Naive B cell (primary cell): ENCODE measurements around the gene ERRFI1. TPM values are rescaled to one million over a fixed set of nuclear protein-coding genes. Genes with fewer than 3 reads are reported as not detected.
A peak's percentile ranks its signal among the peaks of the same experiment; 100 is the strongest.
"Not testable (repeated sequence)": the region's sequence is repeated elsewhere in the genome, so short reads cannot be mapped to it uniquely, and the experiment has no call there.

Experiments
- ATAC-seq, 2 donors: fragments of 150-1000 bp; cut with Tn5 transposase; 2 replicates each; pipeline ENCODE4 v1.10.0; 2021; ENCODE audit warnings: low read depth in 2 of 2, mild to moderate bottlenecking in 2 of 2, moderate library complexity in 2 of 2
- DNase-seq: peaks from one replicate; pipeline ENCODE4 v3.0.0; 2022
- H3K27ac Mint-ChIP-seq, 6 donors: one replicate each; pipeline ENCODE4 v1.8.0; 2020 to 2022; ENCODE audit warnings: mild to moderate bottlenecking in 6 of 6, mixed read lengths in 6 of 6, moderate library complexity in 5 of 6, inconsistent platforms in 2 of 6
- H3K27me3 Mint-ChIP-seq, 3 donors: one replicate each; pipeline ENCODE4 v1.8.0; 2021 to 2022; ENCODE audit warnings: mixed read lengths in 3 of 3, mild to moderate bottlenecking in 1 of 3
- H3K36me3 Mint-ChIP-seq, 2 donors: one replicate each; pipeline ENCODE4 v1.8.0; 2020 to 2022; ENCODE audit warnings: mixed read lengths in 2 of 2, inconsistent platforms in 1 of 2, mild to moderate bottlenecking in 1 of 2
- H3K4me1 Mint-ChIP-seq, 3 donors: one replicate each; pipeline ENCODE4 v1.8.0; 2020 to 2022; ENCODE audit warnings: mixed read lengths in 3 of 3, inconsistent platforms in 1 of 3, mild to moderate bottlenecking in 1 of 3, moderate library complexity in 1 of 3
- H3K4me3 Mint-ChIP-seq, 8 donors: one replicate each; pipeline ENCODE4 v1.8.0; 2020 to 2022; ENCODE audit warnings: mild to moderate bottlenecking in 8 of 8, mixed read lengths in 8 of 8, moderate library complexity in 8 of 8, inconsistent platforms in 2 of 8
- H3K9me3 Mint-ChIP-seq, 7 donors: one replicate each; pipeline ENCODE4 v1.8.0; 2020 to 2022; ENCODE audit warnings: mixed read lengths in 7 of 7, mild to moderate bottlenecking in 5 of 7, inconsistent platforms in 2 of 7, moderate library complexity in 1 of 7
- polyA plus RNA-seq, 6 donors: library from polyadenylated mRNA; unstranded; fragments of 300-500 nt; fragmentation: Illumina TruSeq; gene quantifications; one replicate each; pipeline ENCODE4 v1.2.3, GENCODE V29; 2021; ENCODE audit warnings: low read depth in 6 of 6

Gene ERRFI1
- polyA plus RNA-seq, 6 donors from 2014 or later, result 0.08 to 1.6 (median 0.77) TPM; not detected in 1

GRCh38 chr1:8057779-8058178 lies 31.7 kb upstream of the ERRFI1 start:
- H3K36me3 Mint-ChIP-seq, H3K27ac Mint-ChIP-seq, H3K4me1 Mint-ChIP-seq, DNase-seq, ATAC-seq, H3K9me3 Mint-ChIP-seq: not testable (repeated sequence)
- peaks cover 37 to 58% (median 47%) of the 10 kb centered on the region in 3 donors for H3K27me3 Mint-ChIP-seq
- H3K4me3 Mint-ChIP-seq, result peak overlapping the region in 1 of 8 donors; percentile 60

- no peak overlapping the region for H3K4me3 Mint-ChIP-seq
- peaks cover 42 to 58% (median 44%) of the 10 kb centered on the region in 3 donors for H3K27me3 Mint-ChIP-seq
- ATAC-seq (no peak), DNase-seq (no peak)
- no peak overlapping the region for H3K27ac Mint-ChIP-seq
- H3K4me1 Mint-ChIP-seq, result no peaks in the 10 kb centered on the region
- H3K9me3 Mint-ChIP-seq, result no peaks in the 10 kb centered on the region
- no peaks in the 10 kb centered on the region for H3K36me3 Mint-ChIP-seq
Measured at GRCh38 chr1:8055973-8056372, 29.9 kb upstream of the ERRFI1 start.

- H3K27ac Mint-ChIP-seq, result no peak overlapping the region
- ATAC-seq, result no peak
Measured at GRCh38 chr1:8053878-8054567, 27.9 kb upstream of the ERRFI1 start.

DNA sequence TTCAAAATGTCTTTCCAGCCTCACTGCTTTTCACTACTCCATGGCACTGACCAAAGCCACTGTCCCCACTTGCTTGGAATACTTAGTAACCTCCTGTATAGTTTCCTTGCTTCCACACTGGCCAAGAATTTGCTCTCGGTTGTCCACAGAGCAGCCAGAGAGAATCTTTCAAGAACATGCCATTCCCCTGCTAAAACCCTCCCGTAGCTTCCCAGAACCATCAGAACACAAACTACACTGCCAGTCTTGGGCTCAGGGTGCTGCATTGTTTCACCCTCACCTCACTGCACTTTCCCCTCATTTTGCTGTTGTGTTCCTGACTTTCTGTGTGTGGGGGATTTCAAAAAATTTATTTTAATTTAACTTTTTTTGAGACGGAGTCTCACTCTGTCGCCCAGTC lies 25.5 kb upstream of the ERRFI1 start:
- H3K27ac Mint-ChIP-seq, result no peak overlapping the region
- no peak overlapping the region for H3K4me3 Mint-ChIP-seq
- no peak for ATAC-seq
- no peaks in the 10 kb centered on the region for H3K4me1 Mint-ChIP-seq
- H3K27me3 Mint-ChIP-seq, result peaks cover 29 to 33% (median 32%) of the 10 kb centered on the region in 3 donors
- DNase-seq, result no peak
- H3K9me3 Mint-ChIP-seq, result peaks cover 0 to 2% (median 0%) of the 10 kb centered on the region in 7 donors
- H3K36me3 Mint-ChIP-seq, result no peaks in the 10 kb centered on the region

More at GRCh38 chr1:8053878-8054567, 27.9 kb upstream of the ERRFI1 start:
- H3K4me1 Mint-ChIP-seq, result no peaks in the 10 kb centered on the region
- H3K27me3 Mint-ChIP-seq, result peaks cover 35 to 49% (median 35%) of the 10 kb centered on the region in 3 donors
- no peak for DNase-seq
- H3K36me3 Mint-ChIP-seq, result no peaks in the 10 kb centered on the region
- H3K4me3 Mint-ChIP-seq, result no peak overlapping the region
- peaks cover 0 to 2% (median 0%) of the 10 kb centered on the region in 7 donors for H3K9me3 Mint-ChIP-seq

DNA sequence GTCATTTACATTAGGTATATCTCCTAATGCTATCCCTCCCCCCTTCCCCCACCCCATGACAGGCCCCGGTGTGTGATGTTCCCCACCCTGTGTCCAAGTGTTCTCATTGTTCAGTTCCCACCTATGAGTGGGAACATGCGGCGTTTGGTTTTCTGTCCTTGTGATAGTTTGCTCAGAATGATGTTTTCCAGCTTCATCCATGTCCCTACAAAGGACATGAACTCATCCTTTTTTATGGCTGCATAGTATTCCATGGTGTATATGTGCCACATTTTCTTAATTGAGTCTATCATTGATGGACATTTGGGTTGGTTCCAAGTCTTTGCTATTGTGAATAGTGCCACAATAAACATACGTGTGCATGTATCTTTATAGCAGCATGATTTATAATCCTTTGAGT lies 23.1 kb upstream of the ERRFI1 start:
- H3K4me1 Mint-ChIP-seq, ATAC-seq, H3K36me3 Mint-ChIP-seq, DNase-seq, H3K9me3 Mint-ChIP-seq, H3K27ac Mint-ChIP-seq, H3K4me3 Mint-ChIP-seq: not testable (repeated sequence)
- peaks cover 20 to 32% (median 24%) of the 10 kb centered on the region in 3 donors for H3K27me3 Mint-ChIP-seq

DNA sequence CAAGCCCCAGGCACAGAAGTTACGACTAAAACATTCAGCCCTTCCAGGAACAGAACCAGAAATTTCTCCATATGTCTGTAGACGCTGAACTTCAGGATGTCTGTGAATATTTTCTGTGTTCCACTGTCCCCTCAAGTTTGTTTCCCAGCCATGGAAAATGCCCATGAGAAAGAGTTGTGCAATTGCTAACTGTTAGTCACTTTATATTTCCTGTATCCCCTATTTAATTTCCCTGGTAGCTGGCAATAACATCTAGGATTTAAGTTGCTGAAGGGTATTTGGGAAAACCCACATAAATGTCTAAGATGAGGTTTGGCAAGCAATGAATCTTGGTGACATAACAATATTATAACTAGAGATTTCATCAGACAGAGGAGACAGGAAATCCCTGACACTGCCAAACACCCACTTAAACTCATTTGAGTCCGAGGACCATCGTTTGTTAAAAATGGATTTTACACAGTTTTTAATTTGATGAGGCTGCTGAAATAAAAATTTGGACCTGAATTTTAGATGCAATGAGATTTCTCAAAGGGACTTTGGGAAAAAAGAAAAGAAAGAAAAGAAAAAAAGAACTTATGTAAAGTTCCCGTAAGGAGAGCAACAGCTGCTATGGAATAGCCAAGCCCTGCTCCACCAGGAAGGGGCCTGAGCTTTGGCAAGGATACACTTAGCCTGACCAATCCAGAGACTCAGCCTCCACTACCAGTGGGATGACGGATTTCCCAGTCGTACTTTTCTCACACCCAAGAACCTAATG lies 21.8 kb upstream of the ERRFI1 start:
- Mint-ChIP-seq H3K4me1 (no peaks in the 10 kb centered on the region), H3K27me3 (peaks cover 8 to 30% (median 17%) of the 10 kb centered on the region in 3 donors), H3K9me3 (peaks cover 0 to 7% (median 4%) of the 10 kb centered on the region in 7 donors), H3K4me3 (no peak overlapping the region), H3K36me3 (no peaks in the 10 kb centered on the region), H3K27ac (no peak overlapping the region)
- DNase-seq, result no peak
- no peak for ATAC-seq

GRCh38 chr1:8047112-8047511 lies 21.0 kb upstream of the ERRFI1 start:
- Mint-ChIP-seq H3K27me3 (peaks cover 12 to 35% (median 17%) of the 10 kb centered on the region in 3 donors), H3K27ac (no peak overlapping the region), H3K9me3 (peaks cover 2 to 11% (median 7%) of the 10 kb centered on the region in 7 donors), H3K4me3 (no peak overlapping the region), H3K4me1 (no peaks in the 10 kb centered on the region), H3K36me3 (peaks cover 0 to 4% of the 10 kb centered on the region in 2 donors)
- DNase-seq (no peak), ATAC-seq (no peak)

- ATAC-seq (no peak), DNase-seq (no peak)
- Mint-ChIP-seq H3K9me3 (peaks cover 4 to 18% (median 14%) of the 10 kb centered on the region in 7 donors), H3K4me1 (no peaks in the 10 kb centered on the region), H3K4me3 (no peak overlapping the region), H3K36me3 (peaks cover 0 to 10% of the 10 kb centered on the region in 2 donors), H3K27me3 (peaks cover 14 to 37% (median 14%) of the 10 kb centered on the region in 3 donors), H3K27ac (no peak overlapping the region)
Measured at GRCh38 chr1:8046391-8046790, 20.3 kb upstream of the ERRFI1 start.

DNA sequence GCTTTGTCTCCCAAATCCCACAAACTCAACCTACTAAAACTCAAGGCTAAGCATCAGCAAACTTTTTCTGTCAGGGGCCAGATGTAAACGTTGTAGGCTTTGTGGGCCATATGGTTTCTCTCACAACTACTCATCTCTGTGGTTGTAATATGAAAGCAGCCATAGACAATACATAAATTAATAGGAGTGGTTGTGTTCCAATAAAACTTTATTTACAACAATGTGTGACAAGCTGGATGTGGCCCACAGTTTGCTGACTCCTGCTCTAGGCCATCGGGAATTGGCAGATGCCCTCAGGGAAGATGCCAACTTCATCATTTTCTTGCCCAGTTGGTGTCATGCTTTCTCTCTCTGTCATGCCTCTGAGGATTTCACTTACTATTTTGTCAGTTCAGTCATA lies 17.5 kb upstream of the ERRFI1 start:
- DNase-seq, result no peak

DNA sequence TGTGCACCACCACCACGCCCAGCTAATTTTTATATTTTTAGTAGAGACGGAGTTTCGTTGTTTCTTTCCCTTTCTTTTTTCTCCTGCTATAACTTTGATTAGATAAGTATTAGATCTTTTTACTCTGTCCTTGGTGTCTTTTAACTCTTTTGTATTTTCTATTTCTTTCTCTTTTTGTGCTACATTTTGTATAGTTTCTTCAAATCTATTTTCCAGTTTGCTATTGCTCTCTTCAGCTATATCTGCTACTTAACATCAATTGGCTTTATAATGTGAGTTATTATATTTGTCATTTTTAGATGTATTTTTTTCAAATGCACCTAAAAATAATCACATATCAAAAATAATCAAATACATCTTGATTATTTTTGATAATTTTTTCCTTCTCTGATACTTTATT lies 16.0 kb upstream of the ERRFI1 start:
- H3K4me1 Mint-ChIP-seq, result no peaks in the 10 kb centered on the region
- peaks cover 11 to 40% (median 19%) of the 10 kb centered on the region in 3 donors for H3K27me3 Mint-ChIP-seq
- H3K9me3 Mint-ChIP-seq, result peaks cover 4 to 23% (median 13%) of the 10 kb centered on the region in 7 donors
- H3K27ac Mint-ChIP-seq, result no peak overlapping the region
- H3K4me3 Mint-ChIP-seq, result peak overlapping the region in 1 of 8 donors; percentile 1
- DNase-seq (no peak), ATAC-seq (no peak)
- H3K36me3 Mint-ChIP-seq, result peaks cover 0 to 18% of the 10 kb centered on the region in 2 donors

More for the DNA sequence above, 17.5 kb upstream of the ERRFI1 start:
- ATAC-seq, result no peak
- Mint-ChIP-seq H3K36me3 (peaks cover 0 to 18% of the 10 kb centered on the region in 2 donors), H3K4me3 (no peak overlapping the region), H3K27me3 (peaks cover 13 to 47% (median 19%) of the 10 kb centered on the region in 3 donors), H3K27ac (no peak overlapping the region), H3K4me1 (no peaks in the 10 kb centered on the region), H3K9me3 (peaks cover 4 to 23% (median 13%) of the 10 kb centered on the region in 7 donors)

DNA sequence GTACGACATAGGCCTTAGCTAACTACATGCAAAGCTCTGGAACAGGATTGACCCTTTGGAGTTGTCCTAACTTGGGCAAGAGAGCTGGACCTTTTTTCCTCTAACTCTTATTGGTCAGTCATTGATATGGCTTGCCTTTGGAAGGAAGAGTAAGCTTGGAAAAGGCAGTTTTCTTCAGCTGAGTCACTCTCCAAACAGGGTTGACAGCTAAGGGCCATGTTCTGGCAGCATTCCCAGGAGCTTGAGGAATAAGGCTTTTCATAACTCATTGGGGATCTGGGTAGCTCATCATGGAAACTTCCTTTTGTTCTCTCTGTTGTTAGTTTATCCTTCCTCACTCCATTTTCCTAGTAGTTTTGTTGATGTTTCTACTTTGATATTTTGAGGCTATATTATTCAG lies 14.5 kb upstream of the ERRFI1 start:
- peaks cover 9 to 53% (median 35%) of the 10 kb centered on the region in 3 donors for H3K27me3 Mint-ChIP-seq
- no peak overlapping the region for H3K4me3 Mint-ChIP-seq
- no peak for ATAC-seq
- DNase-seq, result no peak
- H3K27ac Mint-ChIP-seq, result no peak overlapping the region
- peaks cover 4 to 23% (median 13%) of the 10 kb centered on the region in 7 donors for H3K9me3 Mint-ChIP-seq
- H3K4me1 Mint-ChIP-seq, result no peaks in the 10 kb centered on the region
- peaks cover 0 to 18% of the 10 kb centered on the region in 2 donors for H3K36me3 Mint-ChIP-seq

GRCh38 chr1:8039071-8039470 lies 13.0 kb upstream of the ERRFI1 start:
- Mint-ChIP-seq H3K4me1 (no peaks in the 10 kb centered on the region), H3K36me3 (peaks cover 0 to 18% of the 10 kb centered on the region in 2 donors), H3K9me3 (peaks cover 4 to 23% (median 13%) of the 10 kb centered on the region in 7 donors), H3K27me3 (peaks cover 5 to 41% (median 41%) of the 10 kb centered on the region in 3 donors), H3K4me3 (no peak overlapping the region), H3K27ac (no peak overlapping the region)
- ATAC-seq (no peak), DNase-seq (no peak)

GRCh38 chr1:8035289-8035688 lies 9.2 kb upstream of the ERRFI1 start:
- Mint-ChIP-seq H3K4me3 (no peak overlapping the region), H3K36me3 (no peaks in the 10 kb centered on the region), H3K4me1 (no peaks in the 10 kb centered on the region), H3K27me3 (peaks cover 5 to 30% (median 24%) of the 10 kb centered on the region in 3 donors), H3K27ac (no peak overlapping the region), H3K9me3 (peaks cover 0 to 4% (median 0%) of the 10 kb centered on the region in 7 donors)
- ATAC-seq (no peak), DNase-seq (no peak)
